Common myeloid progenitor, CD34-positive (primary cell): ENCODE data around the gene CCNB2.

ENCODE experiments used
- CTCF ChIA-PET: fragments of 350-600 bp; sonication (Branson Sonifier 250); formaldehyde crosslinking; loops from one replicate; lab custom pipeline; 2021; ENCODE audit warnings: antibody characterized with exemption; lab: Charles Lee
- POLR2A ChIA-PET: fragments of 350-600 bp; sonication (Branson Sonifier 250); formaldehyde crosslinking; loops from one replicate; lab custom pipeline; 2021; ENCODE audit warnings: antibody characterized with exemption; lab: Charles Lee
- DNase-seq, 3 donors: peaks; one replicate each; pipeline versions ENCODE4 v3.0.0 to v3.0.0-alpha.2; 2013
- H3K27ac ChIP-seq, 2 experiments: 1 replicate in 1 of 2; 2 replicates in 1 of 2; pipeline ENCODE4 v1.7.0; 2013; ENCODE audit warnings: inconsistent platforms in 2 of 2, low read length in 2 of 2, mild to moderate bottlenecking in 2 of 2, low read depth in 1 of 2, moderate library complexity in 1 of 2; ENCODE audit not compliant: severe bottlenecking in 2 of 2, insufficient read depth in 1 of 2, poor library complexity in 1 of 2
- H3K27me3 ChIP-seq, 5 experiments: replicated peaks in 2 of 5; 1 replicate in 3 of 5; 2 replicates in 2 of 5; pipeline versions ENCODE4 v1.6.1 to v1.7.0; 2013; ENCODE audit warnings: low read length in 4 of 5, mild to moderate bottlenecking in 2 of 5, moderate library complexity in 2 of 5, inconsistent platforms in 1 of 5; ENCODE audit not compliant: insufficient read depth in 5 of 5, control insufficient read depth in 4 of 5
- H3K36me3 ChIP-seq, 4 experiments: 1 replicate in 2 of 4; 2 replicates in 2 of 4; pipeline versions ENCODE4 v1.6.1 to v1.7.0; 2013; ENCODE audit warnings: low read length in 3 of 4, control low read depth in 1 of 4, mild to moderate bottlenecking in 1 of 4; ENCODE audit not compliant: control insufficient read depth in 4 of 4, insufficient read depth in 4 of 4
- H3K4me1 ChIP-seq, 4 experiments: 1 replicate in 3 of 4; 2 replicates in 1 of 4; pipeline versions ENCODE4 v1.6.1 to v1.7.1; 2013; ENCODE audit warnings: low read length in 3 of 4, mild to moderate bottlenecking in 3 of 4, control low read depth in 1 of 4, inconsistent platforms in 1 of 4, moderate library complexity in 1 of 4; ENCODE audit not compliant: control insufficient read depth in 4 of 4, insufficient read depth in 4 of 4; ENCODE audit errors: control extremely low read depth in 1 of 4
- H3K4me3 ChIP-seq, 7 experiments: 1 replicate in 4 of 7; 2 replicates in 3 of 7; pipeline versions ENCODE4 v1.5.1 to v1.7.0; 2013; ENCODE audit warnings: mild to moderate bottlenecking in 7 of 7, low read length in 6 of 7, moderate library complexity in 6 of 7, inconsistent platforms in 2 of 7, low read depth in 2 of 7, control low read depth in 1 of 7; ENCODE audit not compliant: insufficient read depth in 4 of 7, control insufficient read depth in 1 of 7; ENCODE audit errors: extremely low read depth in 1 of 7
- H3K9me3 ChIP-seq, 5 experiments: 1 replicate in 4 of 5; 2 replicates in 1 of 5; pipeline versions ENCODE4 v1.6.1 to v1.7.1; 2013; ENCODE audit warnings: low read length in 4 of 5, mild to moderate bottlenecking in 2 of 5, inconsistent platforms in 1 of 5, low read depth in 1 of 5, moderate library complexity in 1 of 5; ENCODE audit not compliant: control insufficient read depth in 4 of 5, insufficient read depth in 2 of 5; ENCODE audit errors: control extremely low read depth in 1 of 5
- WGBS: methylation state at CpG from one replicate; pipeline ENCODE4 v1.1.5; 2013; ENCODE audit not compliant: insufficient coverage; 5-methylcytosine and 5-hydroxymethylcytosine counted together

Gene CCNB2

GRCh38 chr15:59173194-59173593 is 68.2 kb downstream of the CCNB2 start:
- DNase-seq = no peak
- WGBS = no CpG with 5 or more reads among the region's 5 CpGs
- ChIA-PET POLR2A (no interaction called here), CTCF (interaction anchor here (1.3 to 1.9 kb wide), 3 partner anchors 11 to 320 kb away, joined by 3 to 9 read pairs (median 4); no protein-coding TSS in a partner anchor)
- H3K36me3 ChIP-seq = no peaks in the 10 kb centered on the region
- H3K4me3 ChIP-seq = no peak overlapping the region
- H3K27ac ChIP-seq = no peak overlapping the region
- H3K4me1 ChIP-seq = peaks cover 0 to 37% (median 26%) of the 10 kb centered on the region in 4 experiments
- no peaks in the 10 kb centered on the region for H3K27me3 ChIP-seq
- H3K9me3 ChIP-seq = no peaks in the 10 kb centered on the region

- ChIA-PET CTCF (interaction anchor here (1.0 to 1.9 kb wide), 5 partner anchors 9 to 319 kb away, joined by 3 to 9 read pairs (median 3); no protein-coding TSS in a partner anchor), POLR2A (no interaction called here)
- no peak for DNase-seq
- Histone ChIP-seq H3K27ac (no peak overlapping the region), H3K36me3 (peaks cover 0 to 1% (median 0%) of the 10 kb centered on the region in 4 experiments), H3K9me3 (no peaks in the 10 kb centered on the region), H3K4me1 (peaks cover 0 to 29% (median 21%) of the 10 kb centered on the region in 4 experiments), H3K27me3 (no peaks in the 10 kb centered on the region), H3K4me3 (no peak overlapping the region)
- WGBS = 97% methylated on average over 4 of the region's 12 CpGs
Measured at GRCh38 chr15:59174151-59174834, 69.3 kb downstream of the CCNB2 start.
